GM18858 (cell line): ENCODE data around the gene ASRGL1.
"Not testable (repeated sequence)": the region's sequence is repeated elsewhere in the genome, so short reads cannot be mapped to it uniquely, and the experiment has no call there.

ENCODE experiments used
- ATAC-seq: cut with Tn5 transposase; IDR thresholded peaks from one replicate; pipeline ENCODE4 v1.9.1; 2021; ENCODE audit not compliant: unreplicated experiment

Gene ASRGL1

GRCh38 chr11:62337303-62338181, at the start of gene ASRGL1:
Gene ASRGL1, plus strand, starts transcription at chr11:62337448. Its CDS starts 530 bp downstream, at chr11:62337978.
- ATAC-seq: no peak

GRCh38 chr11:62295504-62295903, 41.7 kb upstream of the ASRGL1 start:
- no peak for ATAC-seq

GRCh38 chr11:62298975-62299374, 38.3 kb upstream of the ASRGL1 start, which contains the start of gene SCGB1D4:
Gene SCGB1D4, minus strand, starts transcription at chr11:62299075. Its CDS starts 65 bp downstream, at chr11:62299010.
- ATAC-seq: no peak

GRCh38 chr11:62306227-62306626, 31.0 kb upstream of the ASRGL1 start:
- ATAC-seq: no peak

GRCh38 chr11:62307950-62308349, 29.3 kb upstream of the ASRGL1 start:
- no peak for ATAC-seq

- no peak for ATAC-seq
Observed at GRCh38 chr11:62309991-62310390, 27.3 kb upstream of the ASRGL1 start.

- ATAC-seq: no peak
Observed at GRCh38 chr11:62315431-62315830, 21.8 kb upstream of the ASRGL1 start.

GRCh38 chr11:62322524-62322923, 14.7 kb upstream of the ASRGL1 start:
- no peak for ATAC-seq

GRCh38 chr11:62324731-62325556, 12.3 kb upstream of the ASRGL1 start:
- ATAC-seq: no peak

GRCh38 chr11:62325781-62326180, 11.5 kb upstream of the ASRGL1 start:
- not testable (repeated sequence) for ATAC-seq

GRCh38 chr11:62326719-62327118, 10.5 kb upstream of the ASRGL1 start:
- ATAC-seq: not testable (repeated sequence)

- ATAC-seq: not testable (repeated sequence)
Observed at GRCh38 chr11:62327541-62327940, 9.7 kb upstream of the ASRGL1 start.

GRCh38 chr11:62331264-62331663, 6.0 kb upstream of the ASRGL1 start:
- ATAC-seq: not testable (repeated sequence)

- no peak for ATAC-seq
Observed at GRCh38 chr11:62333768-62334167, 3.5 kb upstream of the ASRGL1 start.

- ATAC-seq: not testable (repeated sequence)
Observed at GRCh38 chr11:62336949-62337302, 322 bp upstream of the ASRGL1 start.

- no peak for ATAC-seq
Observed at GRCh38 chr11:62338218-62338617, 970 bp downstream of the ASRGL1 start.

GRCh38 chr11:62340269-62340901, 3.1 kb downstream of the ASRGL1 start:
- ATAC-seq: no peak

- no peak for ATAC-seq
Observed at GRCh38 chr11:62341588-62341987, 4.3 kb downstream of the ASRGL1 start.

GRCh38 chr11:62343646-62344190, 6.5 kb downstream of the ASRGL1 start:
- not testable (repeated sequence) for ATAC-seq

- ATAC-seq: no peak
Observed at GRCh38 chr11:62344210-62344609, 7.0 kb downstream of the ASRGL1 start.

GRCh38 chr11:62345861-62346260, 8.6 kb downstream of the ASRGL1 start:
- ATAC-seq: no peak
